Lower lobe of right lung (tissue), 2 donors: Measurements from ENCODE around the gene THOC6. TPM values are rescaled to one million over a fixed set of nuclear protein-coding genes. Genes with fewer than 3 reads are reported as not detected.

Experiments used
- ATAC-seq, 2 donors: fragments of 200-7000 bp; cut with Tn5 transposase; one replicate each; pipeline ENCODE4 v1.9.1; 2020 to 2022; ENCODE audit warnings: mild to moderate bottlenecking in 2 of 2, moderate library complexity in 2 of 2
- DNase-seq: peaks from one replicate; pipeline ENCODE4 v3.0.0-alpha.2; 2020
- H3K27ac ChIP-seq: fragments of 200-600 bp; one replicate; pipeline ENCODE4 v1.8.0; 2022
- H3K27me3 ChIP-seq: fragments of 200-600 bp; one replicate; pipeline ENCODE4 v1.8.0; 2022; ENCODE audit warnings: low read depth
- H3K36me3 ChIP-seq: fragments of 200-600 bp; one replicate; pipeline ENCODE4 v1.8.0; 2022; ENCODE audit warnings: mild to moderate bottlenecking
- H3K4me1 ChIP-seq: fragments of 200-600 bp; one replicate; pipeline ENCODE4 v1.8.0; 2022
- H3K4me3 ChIP-seq: fragments of 200-600 bp; one replicate; pipeline ENCODE4 v1.8.0; 2022; ENCODE audit warnings: mild to moderate bottlenecking
- H3K9me3 ChIP-seq: fragments of 200-600 bp; one replicate; pipeline ENCODE4 v1.8.0; 2022
- intact Hi-C: fragments of 100-400 bp; cut with DNase I; formaldehyde crosslinking; loops from one replicate; pipeline ENCODE4 v1.11.0; 2022
- total RNA-seq: library from RNA; stranded (reverse); fragmentation: NEBNext Ultra II Directional; extraction: Animal tissue kit (Norgen Biotek cat#: 25700); gene quantifications from one replicate; pipeline ENCODE4 v1.2.1, GENCODE V29; 2021
- TF ChIP-seq, protein P1 (sequence below): fragments of 200-600 bp; IDR thresholded peaks from one replicate; pipeline ENCODE4 v1.8.0; 2022; ENCODE audit warnings: antibody characterized with exemption, mild to moderate bottlenecking
- donor health status: DM: no; HTN: yes; CAD: no; lungs with severe emphysema.

The THOC6 gene
- total RNA-seq, 1 donor from 2014 or later, result 26.8 TPM

DNA sequence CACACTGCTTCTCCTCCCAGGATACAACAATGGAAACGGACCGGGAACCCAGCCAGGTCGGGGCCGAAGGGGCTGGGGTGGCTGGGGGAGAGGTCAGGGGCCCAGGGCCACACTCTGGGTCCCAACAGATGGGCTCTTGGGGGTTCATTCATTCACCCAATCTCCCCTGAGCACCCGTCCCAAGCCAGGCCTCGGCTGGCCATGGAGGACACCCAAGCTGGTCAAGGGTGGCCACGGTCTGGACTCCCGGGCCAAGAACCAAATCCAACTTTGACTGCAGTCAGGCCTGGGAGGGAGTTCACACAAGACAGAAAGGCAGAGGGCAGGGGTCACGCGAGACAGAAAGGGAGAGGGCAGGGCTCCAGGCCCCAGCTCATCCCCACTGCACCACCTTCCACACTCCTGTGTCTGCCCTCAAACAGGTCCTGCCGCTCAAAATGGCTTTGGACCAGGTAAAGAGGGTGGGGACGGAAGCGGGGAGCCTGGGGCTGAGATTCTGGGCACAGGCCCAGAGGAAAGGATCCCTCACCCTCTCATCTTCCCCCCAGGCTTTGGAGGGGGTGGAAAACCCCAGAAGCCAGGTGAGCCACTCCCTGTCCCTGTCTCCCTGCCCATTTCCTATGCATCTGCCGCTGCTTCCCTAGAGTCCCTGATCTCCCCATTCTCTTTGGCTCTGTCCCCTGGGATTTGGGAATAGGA lies 31.3 kb upstream of the THOC6 start:
- no peaks in the 10 kb centered on the region for H3K36me3 ChIP-seq
- no peaks in the 10 kb centered on the region for H3K9me3 ChIP-seq
- TF ChIP-seq, protein P1, sequence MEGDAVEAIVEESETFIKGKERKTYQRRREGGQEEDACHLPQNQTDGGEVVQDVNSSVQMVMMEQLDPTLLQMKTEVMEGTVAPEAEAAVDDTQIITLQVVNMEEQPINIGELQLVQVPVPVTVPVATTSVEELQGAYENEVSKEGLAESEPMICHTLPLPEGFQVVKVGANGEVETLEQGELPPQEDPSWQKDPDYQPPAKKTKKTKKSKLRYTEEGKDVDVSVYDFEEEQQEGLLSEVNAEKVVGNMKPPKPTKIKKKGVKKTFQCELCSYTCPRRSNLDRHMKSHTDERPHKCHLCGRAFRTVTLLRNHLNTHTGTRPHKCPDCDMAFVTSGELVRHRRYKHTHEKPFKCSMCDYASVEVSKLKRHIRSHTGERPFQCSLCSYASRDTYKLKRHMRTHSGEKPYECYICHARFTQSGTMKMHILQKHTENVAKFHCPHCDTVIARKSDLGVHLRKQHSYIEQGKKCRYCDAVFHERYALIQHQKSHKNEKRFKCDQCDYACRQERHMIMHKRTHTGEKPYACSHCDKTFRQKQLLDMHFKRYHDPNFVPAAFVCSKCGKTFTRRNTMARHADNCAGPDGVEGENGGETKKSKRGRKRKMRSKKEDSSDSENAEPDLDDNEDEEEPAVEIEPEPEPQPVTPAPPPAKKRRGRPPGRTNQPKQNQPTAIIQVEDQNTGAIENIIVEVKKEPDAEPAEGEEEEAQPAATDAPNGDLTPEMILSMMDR, result no peak
- H3K4me3 ChIP-seq, result no peak overlapping the region
- intact Hi-C loops, result no loop called here
- H3K27me3 ChIP-seq, result peaks cover 4% of the 10 kb centered on the region
- no peaks in the 10 kb centered on the region for H3K4me1 ChIP-seq
- ATAC-seq (no peak), DNase-seq (no peak)
- no peak overlapping the region for H3K27ac ChIP-seq

DNA sequence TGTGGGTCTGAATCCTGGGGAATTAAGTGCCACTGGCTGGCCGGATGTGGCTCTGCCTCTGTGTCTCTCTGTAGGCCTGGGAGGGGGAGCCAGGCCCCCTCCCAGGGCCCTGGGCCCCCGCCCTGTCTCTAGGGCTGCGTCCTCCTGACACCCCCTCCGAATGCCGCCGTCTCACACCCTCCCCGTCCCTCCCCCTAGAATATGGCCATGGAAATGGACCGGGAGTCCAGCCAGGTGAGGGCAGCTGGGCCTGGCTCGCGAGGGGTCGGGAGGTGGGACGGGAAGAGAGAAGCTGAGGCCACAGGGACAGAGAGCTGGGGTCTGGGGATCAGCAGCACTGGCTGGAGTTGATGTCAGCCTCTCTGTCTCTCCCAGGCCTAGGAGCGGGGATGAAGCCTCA lies 27.5 kb upstream of the THOC6 start:
- intact Hi-C loops, result no loop called here
- TF ChIP-seq, protein P1, result no peak
- no peak for ATAC-seq
- Histone ChIP-seq H3K4me3 (no peak overlapping the region), H3K36me3 (no peaks in the 10 kb centered on the region), H3K27ac (no peak overlapping the region), H3K9me3 (no peaks in the 10 kb centered on the region), H3K27me3 (no peaks in the 10 kb centered on the region), H3K4me1 (no peaks in the 10 kb centered on the region)
- DNase-seq, result no peak

DNA sequence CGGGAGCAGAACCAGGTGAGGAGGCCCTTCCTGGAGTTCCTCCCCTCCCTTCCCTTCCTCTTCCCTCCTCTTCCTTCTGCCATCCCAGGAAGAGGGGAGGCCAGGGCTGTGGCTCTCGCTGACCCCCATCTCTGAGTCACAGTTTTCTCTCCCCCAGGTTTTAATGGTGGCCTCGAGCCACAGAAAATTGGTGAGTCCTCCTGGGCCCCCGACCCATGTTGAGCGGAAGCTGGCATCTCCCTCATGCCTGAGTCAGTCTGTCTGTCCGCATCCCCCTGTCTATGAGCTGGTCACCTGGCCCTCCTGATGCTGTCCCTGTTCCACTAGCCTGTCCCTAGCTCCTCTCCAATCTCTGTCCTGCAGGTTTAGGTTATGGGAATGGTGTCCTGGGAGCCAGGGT lies 23.9 kb upstream of the THOC6 start:
- H3K4me1 ChIP-seq, result peaks cover 2% of the 10 kb centered on the region
- ATAC-seq (no peak), DNase-seq (no peak)
- no peaks in the 10 kb centered on the region for H3K36me3 ChIP-seq
- no peak overlapping the region for H3K27ac ChIP-seq
- no peak overlapping the region for H3K4me3 ChIP-seq
- H3K27me3 ChIP-seq, result peaks cover 1% of the 10 kb centered on the region
- intact Hi-C loops, result no loop called here
- TF ChIP-seq, protein P1, result no peak
- no peaks in the 10 kb centered on the region for H3K9me3 ChIP-seq

DNA sequence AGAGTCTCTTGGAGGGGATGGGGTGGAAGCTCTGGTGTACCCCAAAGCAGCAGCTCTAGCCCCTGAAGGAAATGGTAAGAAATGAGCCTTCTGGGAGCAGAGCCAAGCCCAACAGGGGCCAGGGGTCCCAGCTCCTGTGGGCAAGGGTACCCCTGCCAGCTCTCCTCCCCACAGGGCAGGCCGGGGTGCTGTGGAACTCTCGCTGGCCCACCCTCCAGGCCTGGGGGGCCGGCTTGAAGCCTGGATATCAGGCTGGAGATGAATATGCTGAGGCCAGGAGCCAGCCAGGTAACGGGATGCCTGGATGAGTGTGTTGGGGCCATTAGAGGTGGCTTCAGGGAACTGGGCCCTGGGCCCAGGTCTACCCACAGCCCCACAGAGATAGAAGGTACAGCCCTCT lies 23.3 kb upstream of the THOC6 start:
- Histone ChIP-seq H3K36me3 (no peaks in the 10 kb centered on the region), H3K9me3 (no peaks in the 10 kb centered on the region), H3K27ac (no peak overlapping the region), H3K27me3 (peaks cover 5% of the 10 kb centered on the region), H3K4me1 (peaks cover 4% of the 10 kb centered on the region), H3K4me3 (no peak overlapping the region)
- intact Hi-C loops, result no loop called here
- no peak for DNase-seq
- no peak for ATAC-seq
- TF ChIP-seq, protein P1, result no peak

DNA sequence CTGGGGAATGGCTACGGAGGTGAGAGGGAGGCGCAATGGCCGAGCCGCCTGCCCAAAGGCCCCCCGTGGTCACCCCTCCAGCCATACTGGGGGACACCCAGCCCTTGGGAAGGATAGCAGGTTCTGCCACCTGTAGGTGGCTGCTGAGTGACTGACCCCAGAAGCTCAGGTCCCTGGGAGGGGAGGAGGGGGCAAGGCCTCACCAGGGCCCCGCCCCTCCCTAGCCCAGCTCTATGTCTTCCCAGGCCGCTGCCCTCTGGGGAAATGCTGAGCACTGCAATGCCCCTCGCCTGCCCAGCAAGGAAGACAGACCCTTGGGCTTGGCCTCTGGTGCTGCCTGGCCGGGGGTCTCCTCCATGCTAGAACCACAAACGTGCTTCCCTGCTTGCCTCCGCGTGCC lies 22.5 kb upstream of the THOC6 start:
- no peaks in the 10 kb centered on the region for H3K36me3 ChIP-seq
- DNase-seq (no peak), ATAC-seq (no peak)
- intact Hi-C loops, result no loop called here
- peaks cover 4% of the 10 kb centered on the region for H3K4me1 ChIP-seq
- no peaks in the 10 kb centered on the region for H3K9me3 ChIP-seq
- H3K4me3 ChIP-seq, result no peak overlapping the region
- no peak overlapping the region for H3K27ac ChIP-seq
- TF ChIP-seq, protein P1, result no peak
- peaks cover 11% of the 10 kb centered on the region for H3K27me3 ChIP-seq
